HG03095 (cell line): ENCODE data around the gene HPX.

Source experiments
- ATAC-seq: cut with Tn5 transposase; IDR thresholded peaks from one replicate; pipeline ENCODE4 v1.9.1; 2021; ENCODE audit warnings: moderate library complexity; ENCODE audit not compliant: unreplicated experiment

HPX gene

GRCh38 chr11:6418557-6419008 lies 22.2 kb downstream of the HPX start:
- no peak for ATAC-seq

GRCh38 chr11:6417907-6418556 lies 22.8 kb downstream of the HPX start:
- ATAC-seq = no peak

GRCh38 chr11:6415797-6416196 lies 25.0 kb downstream of the HPX start:
- ATAC-seq = no peak

- ATAC-seq = no peak
Measured at GRCh38 chr11:6414874-6415328, 25.9 kb downstream of the HPX start.

- no peak for ATAC-seq
Measured at GRCh38 chr11:6413791-6414201, 27.0 kb downstream of the HPX start.

GRCh38 chr11:6411594-6412031 lies 29.2 kb downstream of the HPX start:
- no peak for ATAC-seq

GRCh38 chr11:6410695-6411430 lies 29.9 kb downstream of the HPX start:
- no peak for ATAC-seq

GRCh38 chr11:6406370-6406769 lies 34.4 kb downstream of the HPX start:
- no peak for ATAC-seq

GRCh38 chr11:6405846-6406245 lies 34.9 kb downstream of the HPX start:
- ATAC-seq = no peak

GRCh38 chr11:6405052-6405667 lies 35.6 kb downstream of the HPX start:
- ATAC-seq = no peak

GRCh38 chr11:6404342-6405051 lies 36.3 kb downstream of the HPX start:
- ATAC-seq = no peak

- no peak for ATAC-seq
Measured at GRCh38 chr11:6403539-6403938, 37.2 kb downstream of the HPX start.

GRCh38 chr11:6402561-6402981 lies 38.2 kb downstream of the HPX start:
- ATAC-seq = peak; percentile 93

- ATAC-seq = peak; percentile 46
Measured at GRCh38 chr11:6402061-6402470, 38.7 kb downstream of the HPX start.

- no peak for ATAC-seq
Measured at GRCh38 chr11:6401464-6401863, 39.3 kb downstream of the HPX start.

GRCh38 chr11:6400431-6401345 lies 40.1 kb downstream of the HPX start:
- no peak for ATAC-seq

GRCh38 chr11:6397636-6398035 lies 43.2 kb downstream of the HPX start:
- no peak for ATAC-seq

GRCh38 chr11:6397156-6397555 lies 43.6 kb downstream of the HPX start:
- ATAC-seq = no peak

GRCh38 chr11:6395470-6396060 lies 45.2 kb downstream of the HPX start:
- no peak for ATAC-seq
